Superior temporal gyrus (tissue), 1 donor: ENCODE measurements around the gene FKBP4.

ENCODE experiments used
- DNase-seq: peaks from one replicate; pipeline ENCODE4 v3.0.0-alpha.2; 2016; ENCODE audit errors: extremely low spot score

The FKBP4 gene

DNA sequence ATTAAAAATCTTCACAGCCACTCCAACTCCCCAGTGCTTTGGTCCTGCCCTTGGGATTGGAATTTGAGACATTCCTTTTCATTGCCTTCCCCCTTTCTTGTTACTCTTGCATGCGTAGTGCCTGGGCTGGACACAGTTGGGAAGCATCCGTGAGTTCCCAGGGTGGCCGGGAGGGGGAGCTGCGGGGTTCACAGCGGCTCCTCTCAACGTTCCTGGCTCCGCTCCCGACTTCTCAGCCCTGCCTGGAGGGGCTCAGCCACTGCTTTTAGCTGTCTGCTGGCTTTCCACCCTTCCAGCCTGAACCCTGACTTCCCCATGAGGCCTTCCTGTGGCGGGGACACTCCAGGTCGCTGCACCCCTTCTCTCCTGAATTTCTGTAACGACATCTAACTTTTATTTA lies 58.9 kb downstream of the FKBP4 start:
- DNase-seq: peak; percentile 85
